HTERT RPE-1 (cell line): Measurements from ENCODE around the gene RBBP8.
"Not testable (repeated sequence)": the region's sequence is repeated elsewhere in the genome, so short reads cannot be mapped to it uniquely, and the experiment has no call there.

Experiments
- in situ Hi-C: fragments of 300-500 bp; cut with MboI; formaldehyde crosslinking; loops from 4 replicates; pipeline ENCODE4 v1.14.3; 2020; ENCODE audit warnings: low sequenced_read_pairs

The RBBP8 gene

DNA sequence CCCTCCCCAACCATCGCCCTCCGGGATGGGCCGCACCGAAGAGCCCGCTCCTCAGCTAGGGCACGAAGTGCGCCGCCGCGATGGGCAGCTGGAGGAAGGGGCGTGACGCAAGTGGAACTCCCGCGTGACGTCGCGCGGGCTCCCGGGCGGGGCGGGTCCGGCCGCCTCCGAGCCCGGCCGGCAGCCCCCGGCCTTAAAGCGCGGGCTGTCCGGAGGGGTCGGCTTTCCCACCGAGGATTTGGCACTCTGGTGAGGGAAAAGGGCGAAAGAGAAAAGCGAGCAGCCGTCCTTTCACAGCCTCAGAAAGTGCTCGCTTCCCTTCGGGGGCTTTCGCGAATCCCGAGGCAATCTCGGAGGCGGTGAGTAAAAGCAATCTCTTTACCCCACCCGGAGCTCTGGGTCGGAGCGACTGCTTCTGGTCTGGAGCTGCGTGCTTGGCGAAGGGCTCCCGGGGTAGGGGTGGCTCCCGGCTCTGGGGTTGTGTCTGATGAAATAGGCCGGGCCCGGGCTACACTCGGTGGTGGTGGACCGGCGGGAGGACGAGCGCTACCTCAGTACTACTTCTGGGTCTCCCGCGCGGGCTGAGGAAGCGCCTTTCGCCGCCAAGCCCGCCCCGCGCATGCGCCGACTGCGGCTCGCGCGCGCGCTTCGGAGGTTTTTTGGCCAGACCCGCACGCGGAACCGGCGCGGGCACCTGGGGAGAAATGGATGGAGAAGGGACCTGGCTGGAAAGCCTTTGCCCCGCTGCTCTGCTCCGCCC is at the start of gene RBBP8:
RBBP8 (plus strand) TSS at position 123 of the 760 bp plus-strand sequence. CDS start 3,524 bp downstream, outside the sequence.
- in situ Hi-C loops, result no loop called here

DNA sequence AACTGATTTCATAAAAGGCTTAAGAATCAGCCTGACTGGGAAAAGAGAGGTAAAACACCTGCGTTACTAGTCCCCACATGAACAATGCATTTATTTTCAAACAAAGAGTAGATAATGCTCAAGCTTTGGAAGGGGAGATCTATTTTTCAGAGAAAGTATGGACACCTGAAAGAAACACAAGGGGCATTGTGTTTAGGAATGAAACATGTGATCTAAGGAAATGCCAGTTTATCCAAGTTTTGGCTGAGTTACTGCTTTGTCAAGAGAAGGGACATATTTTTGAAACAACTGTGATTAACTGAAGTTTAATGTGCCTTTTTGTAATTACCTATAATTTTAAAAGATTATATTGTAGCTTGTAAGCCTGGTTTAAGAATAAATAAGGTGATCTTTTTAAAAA is 49.3 kb upstream of the RBBP8 start:
- in situ Hi-C loops, result no loop called here

DNA sequence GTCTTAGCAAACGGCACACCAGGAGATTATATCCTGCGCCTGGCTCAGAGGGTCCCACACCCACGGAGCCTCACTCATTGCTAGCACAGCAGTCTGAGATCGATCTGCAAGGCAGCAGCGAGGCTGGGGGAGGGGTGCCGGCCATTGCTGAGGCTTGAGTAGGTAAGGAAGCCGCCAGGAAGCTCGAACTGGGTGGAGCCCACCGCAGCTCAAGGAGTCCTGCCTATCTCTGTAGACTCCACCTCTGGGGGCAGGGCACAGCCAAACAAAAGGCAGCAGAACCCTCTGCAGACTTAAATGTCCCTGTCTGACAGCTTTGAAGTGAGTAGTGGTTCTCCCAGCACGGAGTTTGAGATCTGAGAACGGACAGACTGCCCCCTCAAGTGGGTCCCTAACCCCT is 47.4 kb upstream of the RBBP8 start:
- in situ Hi-C loops, result not testable (repeated sequence)

DNA sequence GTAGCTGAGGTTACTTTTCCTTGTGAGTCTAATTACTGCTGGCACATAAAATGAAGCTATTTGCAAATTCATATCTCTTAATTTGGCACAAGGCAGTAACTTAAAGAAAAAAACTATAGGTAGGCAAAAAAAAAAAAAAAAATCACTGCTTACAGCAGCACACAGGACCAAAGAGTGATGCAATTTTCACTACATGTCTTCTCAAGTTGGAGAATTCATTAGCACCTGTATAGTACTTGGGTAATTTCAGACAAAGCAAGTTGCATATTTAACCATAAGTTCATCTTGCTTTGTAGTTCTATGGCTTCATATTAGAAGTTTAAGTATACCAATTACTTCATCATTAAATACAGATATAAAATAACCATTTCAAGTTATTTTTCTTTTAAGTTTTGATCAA is 33.7 kb upstream of the RBBP8 start:
- in situ Hi-C loops, result no loop called here

DNA sequence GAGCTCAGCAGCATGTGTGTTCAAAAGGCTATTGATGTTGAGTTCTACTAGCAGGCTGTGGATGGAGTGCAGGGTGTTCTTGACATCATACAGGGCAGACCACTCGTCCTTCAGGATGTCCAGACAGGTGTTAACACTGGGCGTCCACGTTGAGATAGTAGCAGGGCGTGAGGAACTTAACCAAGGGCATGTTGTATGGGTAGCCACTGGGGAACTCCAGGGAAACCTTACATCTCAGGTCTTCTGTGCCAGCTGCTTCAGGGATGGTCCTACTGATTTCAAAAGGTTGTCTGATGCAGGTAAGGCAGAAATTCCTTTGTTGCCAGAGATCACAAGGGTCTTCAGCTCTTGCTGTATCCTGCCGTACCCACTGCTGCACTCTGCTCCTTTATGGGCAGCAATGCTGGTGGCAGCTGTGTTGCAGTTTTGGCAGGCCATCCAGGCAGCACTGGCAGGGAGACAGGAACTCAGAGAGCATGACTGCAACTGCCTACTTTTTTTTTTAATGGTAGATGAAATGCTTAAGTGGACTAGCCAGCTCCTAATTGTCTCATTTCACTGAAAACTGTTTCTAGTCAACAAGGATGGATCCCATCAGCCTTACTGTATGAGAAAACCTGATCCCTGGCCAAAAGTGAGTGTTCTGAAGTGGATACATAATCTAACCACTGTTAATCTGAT is 32.4 kb upstream of the RBBP8 start:
- in situ Hi-C loops, result no loop called here

DNA sequence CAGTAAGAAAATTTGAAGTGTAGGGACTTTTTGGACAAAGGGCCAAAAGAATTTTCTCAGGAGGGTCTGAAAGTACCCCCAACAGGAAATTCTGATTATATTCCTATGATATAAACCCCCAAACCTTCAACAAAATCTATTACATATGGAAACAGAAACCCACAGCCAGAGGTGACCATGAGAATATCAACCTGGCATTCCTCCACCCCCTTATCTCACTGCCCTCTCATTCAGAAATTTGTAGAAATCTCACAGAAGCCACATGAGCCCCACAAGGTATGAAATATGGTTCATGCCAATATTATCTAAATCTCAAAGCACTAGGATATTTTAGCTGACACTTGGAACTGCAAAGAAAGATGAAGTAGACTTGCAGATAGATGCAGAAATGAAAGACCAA is 31.0 kb upstream of the RBBP8 start:
- in situ Hi-C loops, result no loop called here

DNA sequence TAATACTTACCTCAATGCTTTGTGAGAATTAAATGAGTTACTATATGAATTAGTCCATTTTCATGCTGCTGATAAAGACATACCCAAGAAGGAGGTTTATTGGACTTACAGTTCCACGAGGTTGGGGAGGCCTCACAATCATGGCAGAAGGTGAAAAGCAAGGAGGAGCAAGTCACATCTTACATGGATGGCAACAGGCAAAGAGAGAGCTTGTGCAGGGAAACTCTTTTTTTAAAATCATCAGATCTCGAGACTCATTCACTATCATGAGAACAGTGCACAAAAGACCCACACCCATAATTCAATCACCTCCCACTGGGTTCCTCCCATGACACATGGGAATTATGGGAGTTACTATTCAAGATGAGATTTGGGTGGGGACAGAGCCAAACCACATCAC is 29.9 kb upstream of the RBBP8 start:
- in situ Hi-C loops, result not testable (repeated sequence)

DNA sequence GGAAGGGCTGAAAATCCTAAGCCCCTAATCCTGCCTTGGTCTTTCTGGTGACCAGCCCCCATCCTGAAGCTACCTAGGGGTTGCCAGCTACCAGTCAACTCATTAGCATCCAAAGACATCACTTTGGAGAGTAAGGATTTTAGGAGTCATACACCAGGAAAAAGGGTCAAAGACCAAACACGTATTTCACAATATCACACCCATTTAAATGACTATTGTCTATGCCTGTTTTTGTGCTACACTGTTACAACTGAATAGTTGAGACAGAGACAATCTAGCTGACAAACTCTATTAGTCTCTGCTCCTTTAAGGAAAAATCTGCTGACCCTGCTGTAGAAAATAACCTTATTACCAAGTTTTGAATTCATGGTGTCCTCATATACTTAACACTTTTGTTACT is 21.0 kb upstream of the RBBP8 start:
- in situ Hi-C loops, result no loop called here

DNA sequence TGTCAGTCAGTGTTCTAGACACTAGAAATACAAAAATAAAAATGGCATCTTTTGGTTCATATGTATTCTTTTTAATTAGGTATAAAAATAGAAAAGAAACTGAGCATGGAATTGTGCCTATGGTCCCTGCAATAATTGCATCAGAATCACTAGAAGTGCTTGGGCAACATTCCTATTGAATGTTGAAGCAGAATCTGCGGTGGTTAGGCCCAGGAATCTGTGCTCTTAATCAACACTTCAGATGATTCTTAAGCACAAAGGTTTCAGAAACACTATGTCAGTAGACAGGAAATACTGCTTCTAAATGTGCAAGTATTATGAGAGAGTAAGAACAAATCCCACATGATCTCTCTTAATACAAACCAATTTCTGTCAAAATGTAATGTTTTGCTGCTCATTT is 20.3 kb upstream of the RBBP8 start:
- in situ Hi-C loops, result no loop called here

DNA sequence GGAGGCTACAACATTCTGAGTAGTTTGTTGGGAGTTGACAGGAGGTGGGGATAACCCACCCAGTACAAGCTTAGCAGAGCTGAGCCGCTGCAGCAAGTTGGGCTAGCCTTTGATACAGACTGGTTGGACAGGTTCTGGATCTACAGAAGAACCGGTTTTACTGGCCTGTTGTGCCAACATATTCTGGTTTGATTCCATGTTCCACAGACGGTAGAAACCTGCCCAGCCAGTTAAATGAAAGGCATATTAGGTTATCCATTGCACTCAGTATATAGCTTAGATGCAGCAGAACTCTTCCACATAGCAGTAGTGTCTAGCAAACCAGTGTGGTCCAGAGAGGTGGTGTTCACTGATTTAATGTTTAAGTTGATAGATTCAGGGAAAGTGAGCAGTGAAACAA is 19.3 kb upstream of the RBBP8 start:
- in situ Hi-C loops, result no loop called here

DNA sequence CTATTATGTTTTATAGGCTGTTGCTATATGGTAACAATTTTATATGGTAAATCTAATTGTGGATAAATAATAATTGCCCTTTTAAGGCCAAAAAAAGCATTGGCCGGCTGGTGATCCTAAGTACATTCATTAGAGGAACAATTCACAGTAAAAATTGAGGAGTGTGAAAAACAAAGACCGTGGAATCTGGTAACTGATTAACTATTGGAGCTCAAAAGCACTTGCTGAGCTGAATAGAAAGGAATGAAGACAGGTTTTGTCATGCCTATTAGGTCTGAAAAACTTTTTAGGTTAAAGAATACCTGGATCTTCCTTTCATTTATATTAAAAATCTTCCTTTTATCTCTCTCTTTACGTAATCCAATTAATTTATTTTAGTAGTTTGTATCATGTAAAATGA is 18.5 kb upstream of the RBBP8 start:
- in situ Hi-C loops, result no loop called here

DNA sequence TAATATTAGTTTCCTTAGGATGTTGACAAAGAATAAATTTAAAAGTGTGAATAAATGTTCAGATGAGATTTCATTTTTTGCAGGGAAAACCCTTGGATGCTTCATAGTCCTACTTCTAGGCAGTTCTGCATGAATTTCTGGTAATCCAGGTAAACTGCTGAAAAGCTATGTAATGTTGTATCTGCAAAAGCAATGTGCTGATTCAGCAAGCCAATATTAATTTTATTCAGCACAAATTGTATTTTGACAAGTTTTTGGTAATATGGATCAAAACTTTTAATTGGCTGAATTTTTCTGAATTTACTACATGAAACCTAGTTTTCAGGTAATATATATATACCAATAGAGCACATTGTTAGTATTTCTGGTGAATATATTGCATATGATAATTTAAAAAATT is 17.8 kb upstream of the RBBP8 start:
- in situ Hi-C loops, result no loop called here

DNA sequence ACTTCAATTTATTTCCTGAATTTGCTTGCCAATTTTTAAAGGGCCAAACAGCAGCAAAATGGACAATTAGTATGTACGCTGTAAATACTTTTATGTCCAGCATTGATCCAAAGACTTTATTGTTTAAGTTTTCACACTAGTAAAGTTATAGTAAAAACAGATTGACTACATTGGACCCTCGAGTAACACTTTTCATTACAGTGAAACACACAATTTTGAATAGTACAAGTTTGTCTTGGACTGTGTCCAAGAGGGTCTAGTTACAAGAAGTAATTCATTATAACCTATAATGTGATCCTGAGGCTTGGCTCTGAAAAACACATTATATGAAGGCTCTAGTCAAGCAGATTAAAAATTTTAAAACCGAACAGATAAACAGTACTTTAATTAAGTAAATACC is 11.4 kb upstream of the RBBP8 start:
- in situ Hi-C loops, result no loop called here

DNA sequence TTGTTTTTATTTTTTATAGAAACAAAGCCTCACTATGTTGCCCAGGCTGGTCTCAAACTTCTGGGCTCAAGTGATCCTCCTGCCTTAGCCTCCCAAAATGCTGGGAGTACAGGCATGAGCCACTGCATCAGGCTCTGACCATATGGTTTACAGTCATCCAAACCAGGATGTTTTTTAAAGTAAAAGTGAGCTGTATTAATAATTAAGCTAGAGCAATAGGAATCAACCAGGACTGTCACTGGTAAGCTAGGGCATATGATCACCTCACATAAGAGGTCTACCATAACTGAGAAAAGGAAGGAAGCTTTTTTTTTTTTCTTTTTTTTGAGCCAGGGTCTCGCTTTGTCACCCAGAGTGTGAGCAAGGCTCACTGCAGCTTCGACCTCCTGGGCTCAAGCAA is 8.5 kb upstream of the RBBP8 start:
- in situ Hi-C loops, result no loop called here

DNA sequence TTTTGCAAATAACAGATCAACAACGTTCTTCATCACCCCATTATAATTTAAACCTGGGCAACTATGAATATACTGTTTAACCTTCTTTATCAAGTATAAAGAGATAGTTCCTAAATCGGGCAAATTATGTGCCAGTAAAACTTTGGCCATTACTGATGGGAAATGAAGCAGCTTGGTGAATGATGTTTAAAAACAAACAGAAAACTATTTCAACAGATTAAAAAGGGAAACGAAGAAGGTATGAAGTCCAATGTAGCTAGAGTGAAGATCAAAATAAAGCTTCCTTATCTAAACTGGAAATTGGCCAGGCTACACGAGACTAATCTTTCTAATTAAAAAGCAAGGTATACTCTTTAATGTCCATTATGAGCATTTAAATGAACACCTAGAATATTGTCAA is 6.7 kb upstream of the RBBP8 start:
- in situ Hi-C loops, result no loop called here

DNA sequence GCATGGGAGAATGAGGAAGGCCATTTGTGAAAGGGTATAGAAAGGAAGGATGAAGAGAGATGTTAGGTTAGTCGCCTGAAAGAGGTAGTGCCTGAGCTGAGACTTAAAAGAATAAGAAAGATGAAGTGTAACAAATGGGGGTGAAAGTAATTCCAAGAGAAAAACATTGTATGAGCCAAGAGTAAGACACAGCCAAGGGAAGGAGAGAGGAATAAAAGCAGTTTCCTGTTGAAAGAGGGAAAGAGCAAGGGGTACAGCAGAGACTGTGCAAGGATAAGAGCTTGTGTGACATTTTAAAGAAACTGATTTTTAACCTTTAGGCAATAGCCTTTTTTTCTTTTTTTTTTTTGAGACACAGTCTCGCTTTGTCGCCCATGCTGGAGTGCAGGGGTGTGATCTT is 4.8 kb upstream of the RBBP8 start:
- in situ Hi-C loops, result no loop called here

DNA sequence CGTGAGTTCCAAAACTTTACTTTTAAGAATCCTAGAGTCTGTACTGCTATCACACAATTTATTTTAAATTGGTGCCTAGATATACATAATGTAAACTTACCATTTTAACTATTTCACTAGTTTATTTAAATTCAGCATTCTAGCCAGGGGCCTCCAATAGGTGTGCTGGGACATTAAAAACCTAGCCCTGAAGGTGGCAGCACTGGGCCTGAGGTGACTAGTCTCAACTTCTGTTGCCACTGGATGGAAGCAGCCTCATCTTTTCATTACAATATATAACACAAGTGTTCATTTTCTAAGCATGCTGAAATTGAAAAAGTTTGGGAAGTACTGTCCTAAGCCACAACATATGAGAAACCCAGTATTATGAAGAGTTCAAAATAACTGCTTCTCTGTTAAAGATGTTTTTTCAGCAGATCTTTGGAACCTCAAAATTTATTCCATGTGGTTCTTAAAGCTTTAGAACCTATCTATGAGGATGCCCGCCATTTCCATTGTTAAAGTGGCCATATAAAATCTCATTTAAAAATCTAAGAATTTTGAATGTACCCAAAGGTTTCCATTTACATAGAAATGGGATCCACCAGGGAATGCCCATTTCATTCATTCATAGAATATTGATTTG is 2.9 kb upstream of the RBBP8 start:
- in situ Hi-C loops, result no loop called here

DNA sequence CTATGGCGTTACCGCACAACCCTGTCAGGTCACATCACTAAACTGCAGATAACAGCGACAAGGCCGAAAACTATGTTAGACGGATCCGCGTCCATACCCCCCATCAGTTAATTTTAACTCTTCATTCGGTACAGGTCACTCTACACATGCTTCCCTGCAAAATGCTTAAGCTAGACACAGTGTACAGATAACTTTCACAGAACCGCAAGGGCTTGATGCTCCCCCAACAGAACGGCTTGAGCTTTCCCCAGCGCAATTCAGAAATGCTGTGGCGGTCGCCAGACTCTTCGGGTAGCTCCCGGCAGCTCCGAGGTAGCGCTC is 283 bp upstream of the RBBP8 start:
- in situ Hi-C loops, result no loop called here

DNA sequence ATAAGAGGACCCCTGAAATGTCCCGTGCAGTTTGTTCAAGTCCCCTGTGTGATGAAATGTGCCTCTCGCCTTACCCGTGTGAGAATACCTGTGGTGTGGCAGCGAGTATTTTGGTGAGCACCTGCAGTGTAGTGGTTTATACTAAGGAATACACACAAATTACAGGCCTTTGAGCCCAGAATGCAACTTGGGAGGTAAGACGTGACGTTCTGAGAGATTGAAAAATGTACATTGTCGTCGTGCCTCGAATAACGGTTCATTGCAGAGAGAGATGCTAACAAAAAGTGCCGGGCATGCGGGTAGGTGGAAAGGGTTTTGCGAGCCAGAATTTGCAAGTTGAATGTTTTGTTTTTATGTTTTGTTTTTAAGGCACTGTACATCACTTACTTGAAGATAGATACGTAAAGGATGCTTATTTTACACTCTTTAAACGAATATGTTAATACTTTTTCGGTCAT is 867 bp downstream of the RBBP8 start:
- in situ Hi-C loops, result no loop called here

DNA sequence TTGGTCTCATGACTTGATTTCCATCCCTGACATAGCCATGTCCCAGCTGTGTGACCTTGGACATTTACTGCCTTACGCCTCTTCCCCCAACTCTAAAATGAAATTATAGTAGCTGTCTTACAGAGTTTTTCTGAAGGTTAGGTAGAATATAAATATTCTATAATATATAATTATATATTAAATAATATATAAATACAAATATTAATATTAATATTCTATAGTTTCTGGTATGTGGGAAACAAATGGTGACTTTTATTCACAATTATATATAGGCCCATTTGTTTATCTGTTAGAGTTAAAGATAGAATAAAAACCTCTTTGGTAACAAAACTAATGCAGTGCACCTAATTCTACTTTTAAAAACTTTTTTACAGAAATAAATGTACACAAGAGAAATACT is 1.7 kb downstream of the RBBP8 start:
- in situ Hi-C loops, result no loop called here

DNA sequence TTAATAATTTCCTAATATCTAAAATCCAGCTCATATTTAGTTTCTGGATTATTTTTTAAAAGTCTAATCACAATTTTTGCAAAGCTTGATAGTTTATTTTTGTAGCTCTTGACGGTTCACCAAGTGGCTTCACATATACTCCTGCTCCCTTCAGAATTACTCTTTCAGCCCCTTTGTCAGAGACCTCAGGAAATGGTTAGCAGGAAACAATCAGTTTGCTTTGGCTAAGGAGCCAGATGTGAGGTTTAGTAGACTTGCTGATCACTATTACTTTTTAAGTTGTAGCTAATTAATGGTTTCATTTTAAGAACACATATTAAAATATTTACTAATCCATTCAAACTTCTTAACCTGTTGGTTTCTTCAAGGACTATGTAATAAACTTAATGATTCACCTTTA is 2.3 kb downstream of the RBBP8 start:
- in situ Hi-C loops, result no loop called here

DNA sequence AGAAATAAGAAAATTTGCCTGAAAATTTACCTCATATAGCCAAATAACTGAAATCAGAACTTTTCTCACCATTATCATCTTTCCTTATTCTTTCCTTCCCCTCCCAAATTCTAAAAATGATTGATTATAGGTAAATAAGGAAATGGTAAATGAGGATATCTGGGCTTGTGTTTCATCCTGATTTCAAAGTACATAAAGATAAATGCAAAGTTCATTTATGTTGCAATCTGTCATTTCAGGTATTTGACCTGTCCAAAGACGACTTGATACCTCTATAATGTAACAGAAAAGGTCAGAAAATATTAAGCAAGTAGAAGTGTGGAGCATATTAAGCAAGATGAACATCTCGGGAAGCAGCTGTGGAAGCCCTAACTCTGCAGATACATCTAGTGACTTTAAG is 3.4 kb downstream of the RBBP8 start:
- in situ Hi-C loops, result no loop called here
